ENCODE measurements around the gene LRRC15.

LRRC15 gene

GRCh38 chr3:194329583-194329965 lies 40.0 kb downstream of the LRRC15 start:
- Histone ChIP-seq H3K79me2 (ENCODE audit: insufficient read depth, low read length) (no peaks in the 10 kb centered on the region), H3K9me2 (ENCODE audit: low read depth, low read length) (no peaks in the 10 kb centered on the region), H3K27ac (ENCODE audit: low read depth, low read length, poor library complexity, severe bottlenecking) (no peak overlapping the region), H3F3A (ENCODE audit: insufficient read depth, low read length) (peaks cover 20% of the 10 kb centered on the region), H3K4me3 (ENCODE audit: low read depth, low read length, poor library complexity, severe bottlenecking) (no peak overlapping the region), H3K9ac (ENCODE audit: low read length) (no peak overlapping the region), H3K4me1 (ENCODE audit: insufficient read depth, low read length, severe bottlenecking) (peaks cover 4% of the 10 kb centered on the region), H3K36me3 (ENCODE audit: insufficient read depth, low read length) (no peaks in the 10 kb centered on the region), H3K27me3 (ENCODE audit: insufficient read depth, low read length) (no peaks in the 10 kb centered on the region; the same call in 1 of the 2 replicates), H3K4me2 (ENCODE audit: low read length) (no peak overlapping the region), H3K9me3 (ENCODE audit: low read length) (peaks cover 5% of the 10 kb centered on the region; the same call in 1 of the 2 replicates), H2AFZ (ENCODE audit: low read length) (no peak overlapping the region), H4K20me1 (ENCODE audit: insufficient read depth, low read length) (no peaks in the 10 kb centered on the region)
- TF ChIP-seq CTCF (IDR thresholded peaks at IDR 0.05; ENCODE audit: low read length) (no peak), EZH2 (IDR thresholded peaks at IDR 0.05; ENCODE audit: borderline replicate concordance, low read length) (no peak)

- no peaks in the 10 kb centered on the region for H3K36me3 ChIP-seq (ENCODE audit: insufficient read depth, low read length)
- no peak overlapping the region for H3K4me2 ChIP-seq (ENCODE audit: low read length)
- H3K4me1 ChIP-seq (ENCODE audit: insufficient read depth, low read length, severe bottlenecking): peaks cover 4% of the 10 kb centered on the region
- no peak overlapping the region for H3K4me3 ChIP-seq (ENCODE audit: low read depth, low read length, poor library complexity, severe bottlenecking)
- H3K79me2 ChIP-seq (ENCODE audit: insufficient read depth, low read length): no peaks in the 10 kb centered on the region
- no peaks in the 10 kb centered on the region; the same call in 1 of the 2 replicates for H3K27me3 ChIP-seq (ENCODE audit: insufficient read depth, low read length)
- no peak overlapping the region for H3K9ac ChIP-seq (ENCODE audit: low read length)
- no peak overlapping the region for H3K27ac ChIP-seq (ENCODE audit: low read depth, low read length, poor library complexity, severe bottlenecking)
- no peaks in the 10 kb centered on the region for H3K9me2 ChIP-seq (ENCODE audit: low read depth, low read length)
- TF ChIP-seq EZH2 (IDR thresholded peaks at IDR 0.05; ENCODE audit: borderline replicate concordance, low read length) (no peak), CTCF (IDR thresholded peaks at IDR 0.05; ENCODE audit: low read length) (no peak)
- H2AFZ ChIP-seq (ENCODE audit: low read length): no peak overlapping the region
- no peaks in the 10 kb centered on the region for H4K20me1 ChIP-seq (ENCODE audit: insufficient read depth, low read length)
- peaks cover 5% of the 10 kb centered on the region; the same call in 1 of the 2 replicates for H3K9me3 ChIP-seq (ENCODE audit: low read length)
- peaks cover 22% of the 10 kb centered on the region for H3F3A ChIP-seq (ENCODE audit: insufficient read depth, low read length)
Observed at GRCh38 chr3:194328942-194329582, 40.5 kb downstream of the LRRC15 start.

GRCh38 chr3:194328053-194328657 lies 41.4 kb downstream of the LRRC15 start:
- Histone ChIP-seq H3K27ac (ENCODE audit: low read depth, low read length, poor library complexity, severe bottlenecking) (no peak overlapping the region), H3K4me2 (ENCODE audit: low read length) (no peak overlapping the region), H3K4me1 (ENCODE audit: insufficient read depth, low read length, severe bottlenecking) (no peaks in the 10 kb centered on the region), H3K79me2 (ENCODE audit: insufficient read depth, low read length) (no peaks in the 10 kb centered on the region), H4K20me1 (ENCODE audit: insufficient read depth, low read length) (no peaks in the 10 kb centered on the region), H3K4me3 (ENCODE audit: low read depth, low read length, poor library complexity, severe bottlenecking) (no peak overlapping the region), H3K9me3 (ENCODE audit: low read length) (peaks cover 5% of the 10 kb centered on the region; the same call in 1 of the 2 replicates), H3K9me2 (ENCODE audit: low read depth, low read length) (no peaks in the 10 kb centered on the region), H3K36me3 (ENCODE audit: insufficient read depth, low read length) (no peaks in the 10 kb centered on the region), H2AFZ (ENCODE audit: low read length) (no peak overlapping the region), H3F3A (ENCODE audit: insufficient read depth, low read length) (peaks cover 22% of the 10 kb centered on the region), H3K9ac (ENCODE audit: low read length) (no peak overlapping the region), H3K27me3 (ENCODE audit: insufficient read depth, low read length) (no peaks in the 10 kb centered on the region; the same call in 1 of the 2 replicates)
- TF ChIP-seq CTCF (IDR thresholded peaks at IDR 0.05; ENCODE audit: low read length): no peak
- no peak for TF ChIP-seq EZH2 (IDR thresholded peaks at IDR 0.05; ENCODE audit: borderline replicate concordance, low read length)

All from OCI-LY1 (cell line).